NOMO-1 (cell line): ENCODE measurements around the gene EXPH5.
A peak's percentile ranks its signal among the peaks of the same experiment; 100 is the strongest.

ENCODE experiments used
- DNase-seq, 2 experiments: peaks; one replicate each; lab custom pipeline; 2025; ENCODE audit not compliant: unreplicated experiment in 2 of 2; lab: John Stamatoyannopoulos, UW

EXPH5 gene

DNA sequence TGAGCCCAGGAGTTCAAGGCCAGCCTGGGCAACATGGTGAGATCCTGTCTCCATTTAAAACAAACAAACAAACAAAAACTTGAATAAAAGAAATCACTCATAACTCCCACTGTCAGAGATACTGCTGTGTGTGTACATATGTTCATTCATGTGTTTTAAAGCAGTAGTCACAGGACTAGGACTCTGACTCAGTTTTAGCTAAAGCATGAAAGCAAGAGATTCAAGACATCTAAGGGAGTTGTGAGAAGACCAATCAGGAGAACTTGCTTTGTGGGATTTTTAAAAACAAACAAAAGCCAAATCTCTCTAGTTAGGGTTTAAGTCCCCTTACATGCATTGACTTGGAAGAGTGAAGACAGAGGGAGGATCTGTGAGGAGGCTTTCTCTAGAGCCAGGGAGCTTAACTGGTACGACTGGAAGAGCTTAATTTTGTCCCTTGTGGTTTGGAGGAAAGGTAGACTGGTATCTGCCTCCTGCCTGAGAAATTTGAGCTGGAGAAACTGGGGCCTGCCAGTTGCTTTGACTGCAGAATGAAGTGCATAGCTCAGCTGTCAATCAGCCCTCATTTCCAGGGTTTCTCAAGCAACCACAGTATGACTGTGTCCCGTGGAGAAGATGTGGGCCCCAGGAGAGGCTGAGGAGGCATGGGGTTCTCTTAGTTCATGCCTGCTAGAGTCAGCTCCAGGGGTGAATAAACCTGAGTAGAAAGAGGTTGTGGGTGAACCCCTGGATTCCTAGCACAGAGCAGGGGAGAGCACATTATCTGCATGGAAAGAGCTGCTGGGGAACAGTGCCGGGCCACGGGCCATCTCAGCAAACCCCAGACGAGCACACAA is 30.6 kb downstream of the EXPH5 start:
- DNase-seq: no peak

DNA sequence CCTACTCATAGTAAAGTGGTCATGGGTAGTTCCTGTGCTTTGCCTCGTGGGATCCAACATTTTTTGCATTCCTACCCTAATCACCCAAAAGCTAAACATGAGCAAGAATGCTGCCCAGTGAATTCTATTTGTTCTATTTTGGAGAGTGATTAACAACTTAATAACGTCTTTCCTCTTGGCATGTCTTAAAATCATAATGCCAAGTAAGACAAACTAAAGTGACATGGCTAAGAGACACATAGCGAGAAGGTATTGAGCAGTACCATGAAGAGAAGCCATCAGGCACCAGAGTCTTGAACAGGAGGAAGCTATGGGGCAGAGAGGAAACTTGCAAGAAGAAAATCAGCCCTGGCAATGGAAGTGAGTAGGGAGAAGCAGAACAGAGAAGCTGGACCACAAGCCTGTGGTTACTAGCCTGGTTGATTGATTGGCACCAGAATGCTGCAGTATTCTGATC is 32.0 kb downstream of the EXPH5 start:
- no peak for DNase-seq

DNA sequence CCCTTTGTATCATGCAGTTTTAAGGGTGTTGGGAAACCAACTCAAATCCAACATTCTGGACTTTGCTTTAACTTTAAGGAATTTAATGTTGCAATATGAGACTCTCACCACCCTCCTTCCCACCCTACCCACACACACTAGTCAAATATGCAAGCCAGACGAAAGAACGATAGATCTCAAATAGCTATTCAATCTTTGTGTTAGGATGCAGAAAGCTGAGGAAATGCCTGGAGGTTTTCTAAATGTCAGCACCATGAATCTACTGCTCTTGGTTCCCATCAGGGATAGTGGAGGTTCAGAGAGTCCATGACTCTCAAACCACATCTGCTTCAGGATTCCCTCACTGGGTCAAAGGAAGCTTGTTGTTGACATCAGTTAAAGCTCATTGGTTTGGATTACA is 33.7 kb downstream of the EXPH5 start:
- DNase-seq: no peak

DNA sequence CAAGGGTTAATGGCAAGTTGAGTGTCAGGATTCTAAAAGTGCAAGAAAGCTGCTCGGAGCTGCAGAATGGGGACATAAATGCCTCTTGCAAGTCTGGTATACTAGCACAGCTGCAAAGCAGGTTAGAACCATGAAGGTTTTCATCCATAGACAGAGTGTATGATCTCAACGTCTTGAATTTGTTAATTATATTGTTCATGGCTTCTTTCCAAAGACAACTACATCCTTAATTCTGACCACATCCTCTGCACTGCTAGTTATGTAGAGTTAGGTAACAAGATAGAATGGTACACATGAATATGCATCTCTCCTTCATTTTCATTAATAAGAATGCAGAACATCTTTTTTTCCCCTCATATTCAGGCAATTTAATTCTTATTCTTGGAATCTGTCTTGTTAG is 34.2 kb downstream of the EXPH5 start:
- DNase-seq: peak in 1 of 2 experiments; percentile 17

DNA sequence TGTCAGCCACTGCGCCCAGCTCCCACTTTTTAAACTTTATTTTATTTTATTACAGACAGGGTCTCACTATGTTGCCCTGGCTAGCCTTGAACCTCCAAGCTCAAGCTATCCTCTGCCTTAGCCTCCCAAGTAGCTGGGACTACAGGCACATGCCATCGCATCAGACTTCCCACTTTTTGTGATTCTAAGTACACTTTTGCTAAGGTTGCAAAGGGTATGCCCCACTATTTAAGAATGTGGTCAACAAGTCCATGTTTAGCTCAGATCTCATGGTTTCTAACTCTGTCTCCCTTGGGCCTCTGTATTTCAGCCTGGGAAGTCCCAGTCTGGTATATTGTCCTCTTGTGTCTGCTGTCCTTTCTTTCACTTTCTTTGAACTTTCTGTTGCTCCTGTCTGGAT is 35.3 kb downstream of the EXPH5 start:
- DNase-seq: no peak

DNA sequence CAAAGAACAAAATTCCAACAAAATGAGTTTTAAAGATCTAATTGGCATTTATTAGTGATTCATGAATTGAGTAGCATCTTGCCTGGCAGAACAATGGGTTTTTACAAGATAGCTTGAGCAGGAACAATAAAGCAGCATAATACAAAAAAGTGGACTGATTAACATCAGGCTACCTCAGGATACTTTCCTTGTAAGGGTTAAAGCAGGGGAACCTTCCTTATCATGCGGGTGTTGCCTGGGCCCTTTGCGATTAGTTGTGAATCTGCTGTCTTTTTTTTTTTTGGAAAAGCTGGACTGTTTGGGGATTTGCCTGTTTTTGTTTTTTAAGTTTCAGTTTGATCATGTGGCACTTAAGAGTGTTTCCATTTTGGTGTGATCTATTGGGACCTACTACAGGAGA is 37.5 kb downstream of the EXPH5 start:
- no peak for DNase-seq

DNA sequence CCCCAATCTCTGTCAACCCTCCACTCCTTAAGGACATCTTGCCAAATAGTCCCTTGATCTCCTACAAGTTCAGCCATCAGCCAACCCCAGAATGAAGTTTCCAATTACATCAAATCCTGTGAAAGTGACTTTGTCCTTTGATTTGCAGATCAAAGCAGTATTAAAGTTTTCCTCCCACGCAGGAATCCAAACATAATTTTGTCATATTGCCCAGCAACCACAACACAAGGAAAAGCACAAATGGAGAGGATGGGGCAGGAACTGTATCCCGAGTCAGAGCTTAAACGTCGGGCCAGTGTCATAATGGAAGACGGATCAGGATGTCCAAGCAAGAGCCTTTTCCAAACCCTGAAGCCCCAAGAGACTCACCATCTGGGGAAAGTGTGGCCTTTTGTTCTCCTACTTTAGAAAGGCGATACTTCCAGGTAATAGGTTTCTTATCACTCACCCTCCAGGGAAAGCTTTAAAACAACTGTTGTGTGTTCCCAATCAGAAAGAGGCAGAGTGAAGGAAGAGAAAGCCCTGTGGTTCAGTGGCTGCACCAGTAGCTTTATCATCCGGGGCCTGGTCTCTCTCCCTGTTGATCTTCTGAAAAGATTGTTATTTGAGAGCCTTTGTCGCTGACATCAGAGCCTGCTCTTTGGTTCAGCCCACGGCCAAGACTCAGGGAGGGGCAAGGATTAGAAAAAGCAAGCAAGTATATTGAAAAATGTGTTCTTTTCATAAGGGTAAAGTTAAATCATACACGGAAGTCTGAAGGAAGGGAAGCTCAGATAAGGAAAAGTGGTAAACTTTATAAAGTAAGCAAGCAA is 41.7 kb downstream of the EXPH5 start:
- DNase-seq: no peak

DNA sequence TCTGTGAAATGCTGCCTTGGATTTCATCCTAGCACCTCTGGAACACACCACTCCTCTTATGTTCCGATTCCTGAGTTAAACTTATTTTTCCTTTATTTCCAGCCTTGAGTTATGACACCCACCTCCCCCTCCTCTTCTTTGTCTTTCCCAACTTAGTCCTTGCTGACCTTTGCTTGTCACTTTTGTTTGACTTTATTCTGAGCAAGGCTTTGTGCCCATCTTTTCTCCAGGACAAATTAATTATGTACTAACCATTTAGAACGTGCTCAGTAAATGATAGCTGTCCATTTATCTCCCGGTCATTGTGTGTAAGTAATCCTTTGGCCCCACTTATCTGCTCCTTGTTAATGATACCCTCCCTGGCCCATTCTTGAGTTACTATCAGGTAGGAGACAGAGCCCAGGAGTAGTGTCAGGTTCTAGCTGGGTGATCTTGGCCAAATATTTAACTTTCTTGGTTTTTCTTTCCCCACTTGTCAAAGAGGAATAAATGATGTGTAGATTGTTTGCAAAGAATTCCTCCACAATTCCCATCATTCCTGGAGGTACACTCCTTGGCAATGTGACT is 44.2 kb downstream of the EXPH5 start:
- no peak for DNase-seq

DNA sequence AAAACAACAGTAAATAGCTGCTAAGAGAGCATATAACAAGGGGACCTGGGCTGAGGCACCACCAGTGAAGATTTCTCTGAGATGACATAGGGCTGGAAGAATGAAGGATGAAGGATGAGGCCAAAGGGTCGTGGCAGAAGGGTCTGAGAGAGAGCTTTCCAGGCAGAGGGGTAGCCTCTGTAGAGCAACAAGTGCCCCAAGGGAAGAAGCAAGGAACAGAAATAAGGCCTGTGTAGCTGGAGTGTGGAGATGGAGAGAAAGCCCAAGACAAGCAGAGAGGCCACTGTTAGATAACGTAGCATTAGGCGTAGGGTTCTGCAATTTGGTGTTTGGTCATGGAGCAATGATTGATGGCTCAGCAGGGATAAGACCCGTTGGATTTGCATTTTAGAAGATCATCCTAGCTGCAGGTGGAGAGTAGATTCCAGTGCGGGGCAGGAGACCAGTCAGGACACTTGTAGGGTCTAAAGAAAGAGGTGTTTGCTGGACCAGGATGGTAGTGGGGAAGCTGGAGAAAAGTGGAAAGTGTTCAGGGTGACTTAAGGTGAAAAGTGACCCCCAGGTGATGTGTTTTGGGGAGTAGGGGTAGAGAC is 47.6 kb downstream of the EXPH5 start:
- DNase-seq: no peak

DNA sequence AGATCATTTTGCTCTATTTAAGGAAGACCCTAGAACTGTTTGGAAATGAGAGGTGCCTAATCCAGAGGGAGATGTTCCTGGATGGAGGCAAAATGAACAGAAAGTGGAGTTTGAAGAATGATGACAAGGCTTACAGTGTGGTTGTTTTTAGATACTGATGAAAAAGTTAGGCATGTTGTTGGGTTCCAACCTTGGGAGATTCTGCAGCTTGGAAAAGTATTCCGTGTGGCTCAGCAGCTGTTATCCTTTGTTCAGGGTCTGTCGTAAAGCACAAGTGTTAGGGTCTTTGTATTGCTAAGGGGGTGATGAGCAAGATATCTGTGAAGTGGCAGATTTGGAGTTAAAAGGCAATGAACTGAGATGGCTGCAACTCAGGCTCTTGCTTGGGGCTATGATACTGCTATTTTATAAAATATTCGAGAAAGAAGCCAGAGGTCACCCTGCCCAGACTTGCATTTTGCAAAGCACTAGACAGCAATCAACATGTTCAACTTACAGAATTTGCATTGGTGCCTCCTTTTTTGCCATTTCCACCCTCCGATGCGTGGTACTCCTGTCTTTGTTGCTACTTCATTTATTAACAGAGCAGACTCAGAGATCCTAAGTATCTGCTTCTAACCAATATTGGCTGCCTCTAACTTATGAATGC is 50.1 kb downstream of the EXPH5 start:
- DNase-seq: no peak

DNA sequence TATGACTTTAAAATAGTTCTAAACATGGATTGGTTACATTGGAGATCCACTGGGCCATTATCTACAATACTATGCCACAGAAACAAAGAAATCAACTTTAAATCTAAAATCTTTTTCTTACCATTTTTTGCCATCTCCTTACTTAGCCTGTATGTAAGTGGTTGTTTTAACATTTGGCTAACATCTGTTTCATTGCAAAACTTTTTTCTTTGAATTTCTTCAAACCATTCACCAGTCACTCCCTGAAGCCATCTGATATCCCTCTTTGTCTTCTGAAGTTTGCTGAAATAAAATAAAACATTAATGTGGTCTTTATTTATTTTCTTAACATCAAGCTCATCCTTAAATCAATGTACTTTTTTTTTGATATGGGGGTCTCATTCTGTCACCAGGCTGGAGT is 52.0 kb downstream of the EXPH5 start:
- no peak for DNase-seq

DNA sequence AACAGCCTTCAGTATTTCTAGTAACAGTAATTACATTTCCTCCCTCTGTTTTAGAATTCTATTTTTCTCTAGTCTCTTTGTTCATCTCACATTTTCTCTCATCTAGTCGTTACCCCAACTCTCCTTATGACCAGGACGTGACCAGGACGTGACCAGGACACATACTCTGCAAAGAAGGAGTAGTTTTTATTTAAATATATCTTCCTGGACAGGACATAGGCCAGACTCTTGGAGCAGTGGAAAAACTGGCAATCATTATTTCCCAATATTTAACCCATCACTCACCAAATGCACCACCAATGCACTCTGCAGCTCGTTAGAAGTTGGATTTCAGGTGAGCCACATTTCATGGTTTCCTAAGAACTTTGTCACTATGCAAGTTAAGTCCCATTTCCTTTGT is 55.1 kb downstream of the EXPH5 start:
- no peak for DNase-seq

DNA sequence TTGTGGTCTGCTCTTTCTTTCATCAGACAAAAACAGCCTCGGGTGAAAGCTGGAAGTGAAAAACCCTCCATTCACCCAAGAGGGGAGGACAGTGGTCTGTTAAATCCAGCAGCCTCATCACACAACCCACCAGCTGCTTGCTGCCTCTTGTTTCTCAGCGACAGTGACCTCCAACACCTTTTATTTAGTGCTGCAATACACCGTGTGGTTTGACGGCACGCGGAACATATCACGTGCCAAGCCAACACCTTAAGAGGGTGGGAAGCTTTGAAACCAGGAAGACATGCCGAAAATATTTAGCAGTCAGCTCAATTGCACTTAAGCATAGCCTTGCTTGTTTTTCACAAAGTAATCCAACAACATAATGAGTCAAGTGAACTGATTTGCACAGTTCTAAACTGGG is 55.5 kb downstream of the EXPH5 start:
- peak in 1 of 2 experiments; percentile 18 for DNase-seq

DNA sequence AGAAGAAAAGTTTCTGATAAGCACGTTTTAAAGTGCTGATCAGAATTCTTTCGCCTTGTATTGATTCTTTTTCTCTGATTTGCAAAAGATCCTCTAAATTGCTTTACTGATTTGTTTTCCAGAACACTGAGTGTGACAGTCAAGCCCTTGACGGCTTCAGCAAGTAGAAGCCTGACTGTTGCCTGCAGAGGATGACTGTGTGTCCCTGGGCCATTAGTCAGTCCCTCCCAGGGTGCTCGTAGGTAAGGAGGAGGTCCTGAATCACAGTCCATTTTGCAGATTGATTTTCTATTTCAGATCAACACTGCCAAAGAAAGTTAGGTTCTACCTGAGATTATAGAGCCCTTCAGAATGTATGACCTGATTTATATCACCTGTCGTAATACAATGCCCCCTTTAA is 56.8 kb downstream of the EXPH5 start:
- DNase-seq: no peak

DNA sequence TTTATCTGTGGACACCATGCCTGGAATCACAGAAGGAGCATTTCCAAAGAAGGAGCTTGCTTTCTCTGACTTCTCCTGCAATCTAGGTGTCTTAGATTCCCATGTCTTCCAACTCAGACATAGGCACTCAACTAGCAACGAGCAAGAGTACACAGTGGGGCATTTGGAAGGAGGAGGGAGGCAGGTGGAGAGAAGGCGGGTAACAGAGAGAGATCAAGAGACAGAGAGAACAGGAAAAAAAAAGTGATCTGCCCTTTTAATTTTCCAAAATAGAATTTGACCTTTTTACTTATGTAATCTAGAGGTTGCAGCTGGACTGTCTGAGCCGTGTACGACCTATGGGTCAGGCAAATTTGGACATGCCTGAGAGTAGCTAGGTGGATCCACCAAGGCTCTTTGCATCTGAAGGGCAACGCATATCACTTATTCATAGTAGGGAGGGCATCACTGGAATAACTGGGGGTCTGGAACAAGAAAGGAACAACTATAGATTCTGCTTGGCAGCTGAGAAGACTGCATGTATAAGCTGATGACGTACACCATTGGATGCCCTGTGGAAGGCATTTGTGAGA is 58.1 kb downstream of the EXPH5 start:
- DNase-seq: no peak

DNA sequence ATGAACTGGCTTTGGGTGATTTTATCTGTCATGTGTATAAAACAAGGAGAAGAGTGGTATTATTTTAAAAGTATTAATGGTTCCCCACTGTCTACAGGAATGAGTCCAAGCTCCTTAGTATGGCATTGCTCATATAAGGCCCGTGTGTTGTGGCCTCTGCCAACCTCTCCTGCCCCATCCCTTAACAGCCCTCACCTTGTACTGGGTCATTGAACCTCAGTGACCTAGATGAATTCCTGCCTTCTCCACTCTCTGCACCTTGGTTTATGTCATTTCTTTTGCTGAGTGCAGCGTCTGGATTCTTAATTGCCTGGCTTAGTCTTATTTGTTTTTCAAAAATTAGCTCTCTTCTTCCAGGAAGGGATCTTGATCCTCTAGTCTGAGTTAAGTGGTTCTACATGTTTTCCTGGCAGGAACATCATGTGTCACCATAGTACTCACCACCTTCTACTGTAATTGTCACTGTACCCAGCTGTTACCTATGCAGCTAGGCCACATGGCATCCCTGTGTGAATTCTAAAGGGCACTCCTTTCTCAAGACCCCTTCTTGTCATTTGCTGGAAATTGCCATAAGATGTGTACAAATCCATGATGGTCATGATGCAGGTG is 59.2 kb downstream of the EXPH5 start:
- no peak for DNase-seq

DNA sequence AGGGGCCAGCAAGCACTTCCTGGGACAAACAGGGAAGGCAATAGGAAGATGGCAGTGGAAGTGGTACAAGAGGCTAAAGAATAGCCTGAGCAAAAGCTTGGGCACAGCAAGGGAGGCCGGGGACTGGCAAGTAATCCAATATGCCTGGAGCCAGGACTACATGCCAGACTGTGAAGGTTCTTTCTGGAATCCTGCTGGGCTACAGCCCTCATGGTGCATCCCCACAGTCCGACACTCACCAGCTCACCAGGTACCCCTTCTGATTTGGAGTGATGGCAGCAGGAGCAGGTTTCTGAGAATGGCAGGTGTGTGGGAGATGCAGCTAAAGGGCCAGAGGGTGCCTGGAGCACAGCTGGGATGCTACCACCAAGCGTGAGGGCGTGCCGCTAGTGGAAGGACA is 63.1 kb downstream of the EXPH5 start:
- DNase-seq: no peak

DNA sequence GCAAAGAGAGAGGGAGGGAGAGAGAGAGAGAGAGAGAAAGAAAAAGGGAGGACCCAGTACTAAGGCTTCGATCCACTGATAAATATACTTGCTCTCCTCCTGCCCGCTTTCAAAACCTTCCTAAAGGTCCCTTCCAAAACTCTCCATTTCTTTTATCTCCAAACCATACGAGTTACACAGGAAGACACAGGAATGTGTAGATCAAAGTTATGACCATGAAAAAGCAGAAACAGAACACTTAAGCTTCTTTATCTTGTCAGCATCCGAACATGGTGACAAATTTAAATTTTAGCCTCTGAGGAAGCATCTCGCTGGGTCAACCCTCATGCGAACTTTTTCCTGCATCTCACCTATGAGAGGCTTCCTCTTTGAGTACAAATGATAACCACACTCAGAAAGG is 66.2 kb downstream of the EXPH5 start:
- DNase-seq: no peak

DNA sequence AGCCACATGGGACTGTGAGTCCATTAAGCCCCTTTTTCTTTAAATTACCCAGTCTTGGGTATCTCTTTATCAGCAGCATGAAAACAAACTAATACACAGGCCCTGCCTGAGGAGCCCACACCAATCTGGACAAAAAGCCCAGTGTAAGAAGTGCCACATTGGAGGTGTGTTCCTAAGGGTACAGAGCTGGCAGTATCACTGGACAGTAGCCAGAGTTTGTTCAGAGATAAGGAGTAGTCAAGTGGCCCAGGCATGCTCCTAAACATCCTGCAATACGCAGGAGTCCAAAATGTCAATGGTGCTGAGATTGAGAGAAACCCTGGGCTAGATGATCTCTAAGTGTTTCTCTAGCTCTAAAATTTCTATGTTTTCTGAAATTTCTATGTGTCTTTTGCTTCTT is 68.4 kb downstream of the EXPH5 start:
- DNase-seq: no peak

DNA sequence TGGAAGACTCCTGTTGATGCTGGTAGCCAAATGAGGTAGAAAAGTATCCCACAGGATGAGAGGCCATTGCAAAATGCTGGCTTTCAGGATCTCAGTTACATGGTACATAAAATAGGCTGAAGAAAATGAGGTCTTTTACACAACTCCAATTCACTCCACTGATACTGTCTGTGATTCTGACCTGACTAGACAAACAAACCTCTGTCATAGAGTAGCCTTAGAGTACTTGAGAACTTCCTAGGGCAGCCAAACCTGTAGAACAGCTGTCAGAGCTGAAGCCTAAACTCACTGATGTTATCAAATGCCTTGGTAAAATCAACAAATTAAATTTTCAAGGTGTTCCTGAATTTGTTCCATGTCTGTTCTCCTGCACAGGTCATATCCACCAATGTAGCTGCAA is 69.1 kb downstream of the EXPH5 start:
- DNase-seq: no peak
